K562 (cell line): ENCODE data around the gene GP2. TPM values are rescaled to one million over a fixed set of nuclear protein-coding genes. Genes with fewer than 3 reads are reported as not detected.

Experiments used
- ARNT ChIP-seq, 2 experiments: fragments of 450-650 bp; IDR thresholded peaks; 2 replicates each; pipeline ENCODE4 v1.6.1; 2016; ENCODE audit warnings: mild to moderate bottlenecking in 1 of 2
- ASH1L ChIP-seq: fragments of 450-650 bp; IDR thresholded peaks from 2 replicates; pipeline ENCODE4 v1.6.1; 2018; ENCODE audit warnings: borderline replicate concordance, mild to moderate bottlenecking, low read depth; ENCODE audit not compliant: partially characterized antibody
- BDP1 ChIP-seq: IDR thresholded peaks from 3 replicates; pipeline ENCODE4 v1.6.1; 2011; ENCODE audit not compliant: insufficient read length, insufficient read depth
- CREM ChIP-seq: IDR thresholded peaks from 2 replicates; pipeline ENCODE4 v1.6.1; 2014; ENCODE audit warnings: antibody characterized with exemption, low read depth
- ETV1 ChIP-seq: fragments of 450-650 bp; conservative IDR thresholded peaks from 2 replicates; pipeline ENCODE4 v1.6.1; 2016; ENCODE audit warnings: missing genetic modification characterization, control low read depth, low read depth, missing compliant biosample characterization
- FOXP1 ChIP-seq: sonication (generic); formaldehyde crosslinking; IDR thresholded peaks from 2 replicates; pipeline ENCODE4 v1.8.0; 2022; ENCODE audit warnings: mild to moderate bottlenecking, missing genetic modification reagents
- KLF13 ChIP-seq: fragments of 450-650 bp; IDR thresholded peaks from 2 replicates; pipeline ENCODE4 v1.6.1; 2016; ENCODE audit warnings: missing genetic modification characterization, low read depth, mild to moderate bottlenecking, missing compliant biosample characterization, moderate library complexity, borderline replicate concordance
- KLF16 ChIP-seq: IDR thresholded peaks from 2 replicates; pipeline ENCODE4 v1.6.1; 2016; ENCODE audit warnings: antibody characterized with exemption
- LEF1 ChIP-seq: fragments of 450-650 bp; IDR thresholded peaks from 2 replicates; pipeline ENCODE4 v1.6.1; 2016; ENCODE audit warnings: mild to moderate bottlenecking
- MCM2 ChIP-seq: fragments of 450-650 bp; IDR thresholded peaks from 2 replicates; pipeline ENCODE4 v1.6.1; 2017; ENCODE audit warnings: low read depth, mild to moderate bottlenecking
- NR2C2 ChIP-seq, 2 experiments: fragments of 200-800 bp in 1 of 2; sonication (Bioruptor generic) in 1 of 2; sonication (generic) in 1 of 2; formaldehyde crosslinking in 1 of 2; IDR thresholded peaks; 2 replicates each; pipeline versions ENCODE4 v1.6.1 to v1.8.0; 2016 to 2022; ENCODE audit warnings: mild to moderate bottlenecking in 1 of 2, missing compliant biosample characterization in 1 of 2, missing genetic modification characterization in 1 of 2, missing genetic modification reagents in 1 of 2
- PTRF ChIP-seq: fragments of 450-650 bp; IDR thresholded peaks from 2 replicates; pipeline ENCODE4 v1.6.1; 2016; ENCODE audit warnings: mild to moderate bottlenecking, missing genetic modification characterization, missing compliant biosample characterization
- SAFB2 ChIP-seq: fragments of 200-400 bp; formaldehyde crosslinking; IDR thresholded peaks from 2 replicates; pipeline ENCODE4 v1.6.1; 2018; ENCODE audit warnings: borderline replicate concordance, low read length, low read depth, moderate library complexity; ENCODE audit not compliant: severe bottlenecking
- SPI1 ChIP-seq: IDR thresholded peaks from 2 replicates; pipeline ENCODE4 v1.6.1; 2011; ENCODE audit warnings: low read depth, low read length, control low read depth, borderline replicate concordance
- ZNF311 ChIP-seq: fragments of 250-450 bp; sonication (Bioruptor Pico); IDR thresholded peaks from 2 replicates; pipeline ENCODE4 v1.4.0; 2020; ENCODE audit warnings: mild to moderate bottlenecking, moderate library complexity
- polyA plus RNA-seq, 8 experiments: library from polyadenylated mRNA; depleted of rRNA in 4 of 8; stranded (reverse) in 5 of 8; unstranded in 3 of 8; fragments of >200 nt; fragmentation: Nextera tagmentation in 2 of 8; fragmentation: Illumina TruSeq in 1 of 8; extraction: Ambion mirVana in 2 of 8; extraction: Trizol in 1 of 8; gene quantifications; 2 replicates each; pipeline versions ENCODE4 v1.2.1 to v1.2.3, GENCODE V29; 2011 to 2014; ENCODE audit warnings: inconsistent platforms in 1 of 8, missing spikeins in 1 of 8
- total RNA-seq, 7 experiments: library from RNA; depleted of rRNA in 6 of 7; stranded (reverse); fragments of >200 nt in 6 of 7; fragmentation: Illumina TruSeq in 2 of 7; extraction: Trizol in 2 of 7; gene quantifications; 2 replicates each; pipeline versions ENCODE4 v1.2.1 to v1.2.3, GENCODE V29; 2011 to 2021; ENCODE audit warnings: low replicate concordance in 1 of 7
- TF ChIP-seq, protein P1 (sequence below), 2 experiments: fragments of 450-650 bp; IDR thresholded peaks; 2 replicates each; pipeline ENCODE4 v1.6.1; 2016; ENCODE audit warnings: mild to moderate bottlenecking in 2 of 2, borderline replicate concordance in 1 of 2, low read depth in 1 of 2, moderate library complexity in 1 of 2
- TF ChIP-seq, protein P2 (sequence below): fragments of 250-450 bp; sonication (Bioruptor Pico); IDR thresholded peaks from 2 replicates; pipeline ENCODE4 v1.5.0; 2020; ENCODE audit warnings: mild to moderate bottlenecking, borderline replicate concordance

The GP2 gene
- total and polyA plus RNA-seq, 9 of the 15 experiments (the other 6 are each of a cell fraction or from before 2014, with no cell fraction given), result 5.9 TPM; not detected in 8

DNA sequence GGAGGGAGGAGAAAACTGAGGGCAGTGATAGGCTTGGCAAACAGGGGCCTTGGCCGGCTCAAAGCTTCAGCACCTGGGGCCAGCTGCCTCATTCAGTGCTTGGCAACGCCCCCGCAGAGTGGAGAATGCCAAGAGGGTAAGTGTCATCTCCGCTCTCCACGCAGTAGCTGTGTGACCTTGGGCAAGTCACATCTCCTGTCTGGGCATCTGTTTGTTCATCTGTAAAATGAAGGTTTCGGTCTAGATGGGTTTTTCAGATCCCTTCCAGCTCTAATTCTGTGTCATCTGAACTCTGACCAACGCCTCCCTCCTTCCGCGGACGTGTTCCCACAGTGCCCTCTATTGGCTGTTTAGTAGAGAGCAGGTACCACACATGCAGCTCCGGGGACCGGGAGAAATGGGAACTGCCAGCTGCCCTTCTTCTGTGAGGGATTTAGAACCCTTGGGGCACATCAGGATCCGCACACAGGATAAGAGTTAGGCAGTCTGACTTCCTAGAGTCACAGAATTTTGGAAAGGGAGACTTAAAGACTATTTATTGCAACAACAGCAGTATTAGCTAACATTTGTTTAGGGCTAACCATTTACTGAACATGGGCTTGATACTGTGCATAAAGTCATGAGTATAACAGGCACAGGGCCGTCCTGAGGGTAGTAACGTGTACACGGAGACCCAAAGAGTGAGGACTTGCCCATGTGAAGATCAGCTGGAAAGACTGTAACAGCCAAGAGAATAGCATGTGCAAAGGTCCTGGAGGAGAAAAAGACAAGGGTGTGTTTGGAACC lies 26.8 kb downstream of the GP2 start (continued):
- TF ChIP-seq, protein P1, sequence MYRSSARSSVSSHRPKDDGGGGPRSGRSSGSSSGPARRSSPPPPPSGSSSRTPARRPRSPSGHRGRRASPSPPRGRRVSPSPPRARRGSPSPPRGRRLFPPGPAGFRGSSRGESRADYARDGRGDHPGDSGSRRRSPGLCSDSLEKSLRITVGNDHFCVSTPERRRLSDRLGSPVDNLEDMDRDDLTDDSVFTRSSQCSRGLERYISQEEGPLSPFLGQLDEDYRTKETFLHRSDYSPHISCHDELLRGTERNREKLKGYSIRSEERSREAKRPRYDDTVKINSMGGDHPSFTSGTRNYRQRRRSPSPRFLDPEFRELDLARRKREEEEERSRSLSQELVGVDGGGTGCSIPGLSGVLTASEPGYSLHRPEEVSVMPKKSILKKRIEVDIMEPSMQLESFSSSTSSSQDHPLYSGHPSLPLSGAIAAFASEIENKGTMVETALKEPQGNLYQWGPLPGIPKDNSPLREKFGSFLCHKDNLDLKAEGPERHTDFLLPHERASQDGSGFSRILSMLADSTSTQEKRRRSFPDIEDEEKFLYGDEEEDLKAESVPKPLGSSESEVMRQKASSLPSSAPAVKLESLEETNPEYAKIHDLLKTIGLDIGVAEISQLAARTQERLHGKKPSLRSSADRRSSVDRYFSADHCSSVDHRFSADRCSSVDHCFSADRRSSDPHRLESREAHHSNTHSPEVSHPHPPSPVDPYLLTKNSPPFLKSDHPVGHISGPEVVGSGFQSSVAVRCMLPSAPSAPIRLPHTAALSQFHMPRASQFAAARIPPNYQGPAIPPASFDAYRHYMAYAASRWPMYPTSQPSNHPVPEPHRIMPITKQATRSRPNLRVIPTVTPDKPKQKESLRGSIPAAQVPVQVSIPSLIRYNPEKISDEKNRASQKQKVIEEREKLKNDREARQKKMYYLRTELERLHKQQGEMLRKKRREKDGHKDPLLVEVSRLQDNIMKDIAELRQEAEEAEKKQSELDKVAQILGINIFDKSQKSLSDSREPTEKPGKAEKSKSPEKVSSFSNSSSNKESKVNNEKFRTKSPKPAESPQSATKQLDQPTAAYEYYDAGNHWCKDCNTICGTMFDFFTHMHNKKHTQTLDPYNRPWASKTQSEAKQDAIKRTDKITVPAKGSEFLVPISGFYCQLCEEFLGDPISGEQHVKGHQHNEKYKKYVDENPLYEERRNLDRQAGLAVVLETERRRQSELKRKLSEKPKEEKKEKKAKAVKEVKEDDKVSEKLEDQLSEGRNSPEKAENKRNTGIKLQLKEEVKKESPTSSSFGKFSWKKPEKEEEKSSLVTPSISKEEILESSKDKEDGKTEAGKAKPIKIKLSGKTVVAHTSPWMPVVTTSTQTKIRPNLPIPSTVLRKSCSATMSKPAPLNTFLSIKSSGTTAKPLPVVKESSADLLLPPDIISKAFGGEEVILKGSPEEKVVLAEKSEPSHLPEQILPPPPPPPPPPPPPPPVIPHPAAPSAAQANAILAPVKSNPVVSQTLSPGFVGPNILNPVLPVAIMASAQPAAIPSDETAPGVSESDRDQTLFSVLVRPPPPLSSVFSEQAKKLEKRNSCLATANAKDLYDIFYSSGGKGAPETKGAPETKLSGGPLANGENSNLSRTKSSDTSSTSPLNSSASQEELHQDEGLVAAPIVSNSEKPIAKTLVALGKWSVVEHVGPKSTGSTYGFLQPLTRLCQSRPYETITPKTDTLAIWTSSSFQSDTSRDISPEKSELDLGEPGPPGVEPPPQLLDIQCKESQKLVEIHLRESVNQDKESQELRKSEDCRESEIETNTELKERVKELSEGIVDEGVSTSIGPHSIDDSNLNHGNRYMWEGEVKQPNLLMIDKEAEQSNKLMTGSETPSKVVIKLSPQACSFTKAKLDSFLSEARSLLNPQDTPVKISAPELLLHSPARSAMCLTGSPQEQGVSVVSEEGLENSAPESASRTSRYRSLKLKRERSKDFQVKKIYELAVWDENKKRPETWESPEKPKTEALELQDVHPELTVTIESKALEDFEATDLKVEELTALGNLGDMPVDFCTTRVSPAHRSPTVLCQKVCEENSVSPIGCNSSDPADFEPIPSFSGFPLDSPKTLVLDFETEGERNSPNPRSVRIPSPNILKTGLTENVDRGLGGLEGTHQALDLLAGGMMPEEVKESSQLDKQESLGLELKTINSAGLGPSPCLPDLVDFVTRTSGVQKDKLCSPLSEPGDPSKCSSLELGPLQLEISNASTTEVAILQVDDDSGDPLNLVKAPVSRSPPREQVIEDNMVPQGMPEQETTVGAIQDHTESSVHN (IDR thresholded peaks at IDR 0.05; ENCODE audit: borderline replicate concordance in 1 of 2, low read depth in 1 of 2), result no peak
- TF ChIP-seq ETV1 (tag), result no peak
- TF ChIP-seq PTRF (tag), result no peak
- 0 out of 2 replicates have a peak, but pooled peaks have one; percentile 11 for TF ChIP-seq CREM
- no peak for TF ChIP-seq KLF13 (tag)
- TF ChIP-seq ZNF311, result no peak
- no peak for TF ChIP-seq ARNT (IDR thresholded peaks at IDR 0.05)
- TF ChIP-seq BDP1, result no peak
- 0 out of 2 replicates have a peak, but pooled peaks have one; percentile 2 for TF ChIP-seq KLF16
- TF ChIP-seq SPI1, result peak; percentile 68
- TF ChIP-seq, protein P2, sequence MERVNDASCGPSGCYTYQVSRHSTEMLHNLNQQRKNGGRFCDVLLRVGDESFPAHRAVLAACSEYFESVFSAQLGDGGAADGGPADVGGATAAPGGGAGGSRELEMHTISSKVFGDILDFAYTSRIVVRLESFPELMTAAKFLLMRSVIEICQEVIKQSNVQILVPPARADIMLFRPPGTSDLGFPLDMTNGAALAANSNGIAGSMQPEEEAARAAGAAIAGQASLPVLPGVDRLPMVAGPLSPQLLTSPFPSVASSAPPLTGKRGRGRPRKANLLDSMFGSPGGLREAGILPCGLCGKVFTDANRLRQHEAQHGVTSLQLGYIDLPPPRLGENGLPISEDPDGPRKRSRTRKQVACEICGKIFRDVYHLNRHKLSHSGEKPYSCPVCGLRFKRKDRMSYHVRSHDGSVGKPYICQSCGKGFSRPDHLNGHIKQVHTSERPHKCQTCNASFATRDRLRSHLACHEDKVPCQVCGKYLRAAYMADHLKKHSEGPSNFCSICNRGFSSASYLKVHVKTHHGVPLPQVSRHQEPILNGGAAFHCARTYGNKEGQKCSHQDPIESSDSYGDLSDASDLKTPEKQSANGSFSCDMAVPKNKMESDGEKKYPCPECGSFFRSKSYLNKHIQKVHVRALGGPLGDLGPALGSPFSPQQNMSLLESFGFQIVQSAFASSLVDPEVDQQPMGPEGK (CRISPR knock-in tag), result no peak
- TF ChIP-seq LEF1, result no peak
- no peak for TF ChIP-seq ASH1L
- no peak for TF ChIP-seq MCM2
- TF ChIP-seq NR2C2 (CRISPR knock-in tag; IDR thresholded peaks at IDR 0.05), result no peak
- TF ChIP-seq NR2C2 (tag; IDR thresholded peaks at IDR 0.05), result peak; percentile 35
- no peak for TF ChIP-seq SAFB2
- TF ChIP-seq FOXP1, result no peak
